HEK293 (cell line): ENCODE results near the gene PAX3.

Experiments used
- CTCF ChIA-PET: fragments of 350-600 bp; formaldehyde crosslinking; extraction: SDS; loops from one replicate; lab custom pipeline; 2021; ENCODE audit warnings: antibody characterized with exemption; lab: Yijun Ruan, JAX
- POLR2A ChIA-PET: fragments of 300-600 bp; formaldehyde crosslinking; extraction: SDS; loops from one replicate; lab custom pipeline; 2020; ENCODE audit warnings: antibody characterized with exemption, inconsistent platforms; lab: Yijun Ruan, JAX
- H3K27ac ChIP-seq: fragments of 200-500 bp; sonication (Bioruptor generic); 2 replicates; pipeline ENCODE4 v1.5.1; 2014; ENCODE audit warnings: low read depth, low read length, control low read depth, inconsistent platforms; ENCODE audit errors: extremely low read depth
- H3K36me3 ChIP-seq, 2 experiments: fragments of 200-500 bp in 1 of 2; sonication (Bioruptor generic) in 1 of 2; 1 replicate in 1 of 2; 2 replicates in 1 of 2; pipeline ENCODE4 v1.5.1; 2014 to 2017; ENCODE audit warnings: inconsistent platforms in 2 of 2, low read length in 2 of 2; ENCODE audit not compliant: control insufficient read depth in 2 of 2, insufficient read depth in 1 of 2
- H3K4me1 ChIP-seq: fragments of 200-500 bp; sonication (Bioruptor generic); 2 replicates; pipeline ENCODE4 v1.5.1; 2014; ENCODE audit warnings: mild to moderate bottlenecking, low read length, inconsistent platforms; ENCODE audit not compliant: control insufficient read depth, insufficient read depth
- H3K4me3 ChIP-seq: 2 replicates; pipeline ENCODE4 v1.5.1; 2011; ENCODE audit warnings: low read depth, mild to moderate bottlenecking, control low read depth, low read length, moderate library complexity
- H3K9me3 ChIP-seq: fragments of 200-500 bp; sonication (Bioruptor generic); 2 replicates; pipeline ENCODE4 v1.5.1; 2014; ENCODE audit warnings: low read depth, low read length, inconsistent platforms; ENCODE audit not compliant: control insufficient read depth, insufficient read depth
- BCL11A ChIP-seq: fragments of 450-650 bp; formaldehyde crosslinking; IDR thresholded peaks from 2 replicates; pipeline ENCODE4 v1.5.1; 2016; ENCODE audit warnings: low read depth, missing biosample characterization, missing genetic modification characterization
- HIC1 ChIP-seq: fragments of 450-650 bp; formaldehyde crosslinking; IDR thresholded peaks from 2 replicates; pipeline ENCODE4 v1.5.1; 2016; ENCODE audit warnings: missing biosample characterization, missing genetic modification characterization
- HOXC10 ChIP-seq: sonication (generic); formaldehyde crosslinking; IDR thresholded peaks from 2 replicates; pipeline ENCODE4 v1.8.1; 2023; ENCODE audit warnings: mild to moderate bottlenecking, missing genetic modification reagents
- KLF8 ChIP-seq: fragments of 450-650 bp; formaldehyde crosslinking; IDR thresholded peaks from 2 replicates; pipeline ENCODE4 v1.5.1; 2016; ENCODE audit warnings: missing biosample characterization, missing genetic modification characterization
- PBX3 ChIP-seq: sonication (generic); formaldehyde crosslinking; IDR thresholded peaks from 2 replicates; pipeline ENCODE4 v1.8.1; 2022; ENCODE audit warnings: mild to moderate bottlenecking, moderate library complexity, missing genetic modification reagents
- SP2 ChIP-seq: fragments of 450-650 bp; formaldehyde crosslinking; IDR thresholded peaks from 2 replicates; pipeline ENCODE4 v1.5.1; 2016; ENCODE audit warnings: missing biosample characterization, missing genetic modification characterization
- TRIM28 ChIP-seq: IDR thresholded peaks from 2 replicates; pipeline ENCODE4 v1.6.1; 2011; ENCODE audit warnings: low read length, control low read depth, borderline replicate concordance
- ZBTB10 ChIP-seq: fragments of 450-650 bp; formaldehyde crosslinking; IDR thresholded peaks from 2 replicates; pipeline ENCODE4 v1.5.1; 2016; ENCODE audit warnings: missing biosample characterization, missing genetic modification characterization
- ZBTB49 ChIP-seq: fragments of 450-650 bp; formaldehyde crosslinking; IDR thresholded peaks from 2 replicates; pipeline ENCODE4 v1.5.1; 2016; ENCODE audit warnings: missing biosample characterization, missing genetic modification characterization, low read depth
- ZFP69B ChIP-seq: fragments of 450-650 bp; formaldehyde crosslinking; IDR thresholded peaks from 2 replicates; pipeline ENCODE4 v1.5.1; 2016; ENCODE audit warnings: missing biosample characterization, missing genetic modification characterization
- ZIC2 ChIP-seq: fragments of 450-650 bp; formaldehyde crosslinking; IDR thresholded peaks from 2 replicates; pipeline ENCODE4 v1.5.1; 2016; ENCODE audit warnings: missing biosample characterization, missing genetic modification characterization
- ZNF350 ChIP-seq: fragments of 450-650 bp; formaldehyde crosslinking; IDR thresholded peaks from 2 replicates; pipeline ENCODE4 v1.5.0; 2017; ENCODE audit warnings: missing biosample characterization, mild to moderate bottlenecking, missing genetic modification characterization
- ZNF513 ChIP-seq: fragments of 450-650 bp; IDR thresholded peaks from 2 replicates; pipeline ENCODE4 v1.5.1; 2018; ENCODE audit warnings: missing biosample characterization, missing genetic modification characterization
- ZNF514 ChIP-seq: fragments of 450-650 bp; formaldehyde crosslinking; IDR thresholded peaks from 2 replicates; pipeline ENCODE4 v1.5.1; 2016; ENCODE audit warnings: missing biosample characterization, missing genetic modification characterization
- ZNF548 ChIP-seq: fragments of 450-650 bp; formaldehyde crosslinking; IDR thresholded peaks from 2 replicates; pipeline ENCODE4 v1.5.1; 2016; ENCODE audit warnings: missing biosample characterization, missing genetic modification characterization
- ZNF555 ChIP-seq: fragments of 450-650 bp; formaldehyde crosslinking; conservative IDR thresholded peaks from 2 replicates; pipeline ENCODE4 v1.5.1; 2017; ENCODE audit warnings: missing biosample characterization, mild to moderate bottlenecking, missing genetic modification characterization, inconsistent platforms
- ZNF585B ChIP-seq: fragments of 450-650 bp; formaldehyde crosslinking; IDR thresholded peaks from 2 replicates; pipeline ENCODE4 v1.5.1; 2016; ENCODE audit warnings: missing biosample characterization, missing genetic modification characterization

Gene PAX3

GRCh38 chr2:222248818-222249217 lies 50.0 kb downstream of the PAX3 start (continued):
- no peak for TF ChIP-seq ZNF555 (tag by site-specific recombination)
- TF ChIP-seq, all 188 proteins: peak for 0

GRCh38 chr2:222248256-222248655 lies 50.5 kb downstream of the PAX3 start:
- ChIA-PET CTCF (interaction anchor here (0.6 kb wide), 1 partner anchor 407 kb away, joined by 3 read pairs; the partner anchor contains the start of gene FARSB), POLR2A (no interaction called here)
- Histone ChIP-seq H3K36me3 (no peaks in the 10 kb centered on the region), H3K4me1 (peaks cover 4% of the 10 kb centered on the region), H3K4me3 (no peak overlapping the region), H3K9me3 (no peaks in the 10 kb centered on the region), H3K27ac (no peak overlapping the region)
- TF ChIP-seq TRIM28 = no peak
- TF ChIP-seq SP2 (tag by site-specific recombination) = no peak
- TF ChIP-seq HOXC10 (CRISPR knock-in tag) = no peak
- TF ChIP-seq ZBTB49 = no peak
- no peak for TF ChIP-seq ZNF548 (tag by site-specific recombination)
- TF ChIP-seq ZFP69B (tag by site-specific recombination) = no peak
- no peak for TF ChIP-seq ZNF350 (tag by site-specific recombination)
- no peak for TF ChIP-seq HIC1
- no peak for TF ChIP-seq KLF8 (tag by site-specific recombination)
- no peak for TF ChIP-seq PBX3
- no peak for TF ChIP-seq BCL11A (tag by site-specific recombination)
- no peak for TF ChIP-seq ZIC2 (tag by site-specific recombination)
- TF ChIP-seq ZNF585B = no peak
- TF ChIP-seq ZNF513 (tag by site-specific recombination) = no peak
- no peak for TF ChIP-seq ZBTB10 (tag by site-specific recombination)
- TF ChIP-seq ZNF514 (tag by site-specific recombination) = no peak
